ENCODE measurements around the gene ETV6. TPM values are rescaled to one million over a fixed set of nuclear protein-coding genes. Genes with fewer than 3 reads are reported as not detected.

ETV6 gene
- total and polyA plus RNA-seq, 9 of the 15 experiments (the other 6 are each of a cell fraction or from before 2014, with no cell fraction given), result 0.81 to 12.7 (median 4.1) TPM

DNA sequence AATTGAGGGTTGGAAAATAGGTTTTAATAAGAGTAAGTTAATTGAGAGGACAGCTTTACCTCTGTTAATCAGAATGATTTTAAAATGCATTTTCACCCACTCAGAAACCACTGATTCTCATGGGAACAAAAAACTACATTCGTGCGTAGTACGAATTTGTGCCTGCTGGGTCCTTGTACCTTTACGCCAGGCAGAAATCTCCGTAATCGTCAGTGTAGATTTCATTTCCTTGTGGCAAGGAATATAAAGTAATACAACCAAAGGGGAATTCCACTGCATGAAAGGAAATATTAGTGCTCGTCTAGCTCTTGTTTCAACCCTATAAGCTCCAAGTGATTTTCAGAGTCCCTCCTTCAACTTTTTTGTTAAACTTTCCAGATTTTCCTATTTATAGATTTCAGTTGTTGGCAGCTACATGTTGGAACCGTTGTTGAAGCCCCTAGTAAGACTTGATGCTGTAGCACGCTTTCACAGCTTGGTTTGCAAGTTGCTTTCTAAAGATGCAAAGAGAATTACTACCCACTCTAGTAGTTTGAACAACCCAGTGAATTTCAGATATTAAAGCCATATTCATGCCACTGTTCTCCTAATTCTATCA is 90.6 kb downstream of the ETV6 start:
- CTCF ChIA-PET (ENCODE audit: low intra/inter-chr PET ratio), result no interaction called here
- no TSS peak for BruUV-seq (replicated peaks)
- no peak overlapping the region for H2AFZ ChIP-seq (ENCODE audit: low read depth, low read length)
- H3K9me1 ChIP-seq (ENCODE audit: control insufficient read depth, insufficient read depth, low read length), result no peaks in the 10 kb centered on the region
- H4K20me1 ChIP-seq (replicated peaks; ENCODE audit: control insufficient read depth, insufficient read depth, low read length), result no peaks in the 10 kb centered on the region; the same call in 1 of the 2 replicates
- no peak for FAIRE-seq
- H3K27ac ChIP-seq (ENCODE audit: extremely low read depth, low read depth, low read length), result no peak overlapping the region
- H3K4me2 ChIP-seq (ENCODE audit: insufficient read depth, low read length), result no peak overlapping the region
- no peaks in the 10 kb centered on the region for H3K36me3 ChIP-seq (ENCODE audit: control insufficient read depth, insufficient read depth, low read length)
- H3K9me3 ChIP-seq (replicated peaks; ENCODE audit: control insufficient read depth, insufficient read depth, low read depth, low read length), result no peaks in the 10 kb centered on the region
- in situ Hi-C loops (cut with MboI) (no loop called here), intact Hi-C loops (cut with micrococcal nuclease) (loop anchor here (10.0 kb wide), 2 partner anchors 155 to 275 kb away; no protein-coding TSS in a partner anchor)
- no peak for ATAC-seq
- H3K4me3 ChIP-seq, result no peak overlapping the region
- H3K9ac ChIP-seq (ENCODE audit: insufficient read depth in 1 of 2, low read depth in 2 of 2, low read length in 2 of 2), result no peak overlapping the region
- 80% methylated on average over 9 of the region's 9 CpGs for WGBS (ENCODE audit: insufficient coverage, low coverage, missing lambda C conversion rate)
- H3K4me1 ChIP-seq (replicated peaks in 1 of 2; ENCODE audit: control insufficient read depth in 2 of 2, insufficient read depth in 2 of 2, low read length in 2 of 2), result no peaks in the 10 kb centered on the region
- no peaks in the 10 kb centered on the region; the same call in 2 of the 3 replicates for H3K79me2 ChIP-seq (ENCODE audit: control insufficient read depth, insufficient read depth, low read length)
- H3K27me3 ChIP-seq (ENCODE audit: control insufficient read depth in 2 of 2, insufficient read depth in 2 of 2, low read length in 2 of 2), result no peaks in the 10 kb centered on the region
- POLR2A ChIA-PET, result no interaction called here
- no peak for DNase-seq (ENCODE audit: extremely low read depth in 1 of 4, low spot score in 3 of 4)
- TF ChIP-seq CREM (IDR thresholded peaks at IDR 0.05; ENCODE audit: low read depth) (no peak), CBX8 (IDR thresholded peaks at IDR 0.05; ENCODE audit: borderline replicate concordance, extremely low read depth, low read depth, low read length, poor library complexity, severe bottlenecking) (no peak), YY1 (IDR thresholded peaks at IDR 0.05; ENCODE audit: borderline replicate concordance in 1 of 3, control insufficient read depth in 1 of 3, extremely low read depth in 1 of 3, insufficient read depth in 3 of 3, insufficient read length in 1 of 3, insufficient replicate concordance in 2 of 3, low read depth in 1 of 3, low read length in 2 of 3) (no peak), PHTF2 (CRISPR knock-in tag; IDR thresholded peaks at IDR 0.05) (no peak), CREB1 (IDR thresholded peaks at IDR 0.05) (no peak), CREB1 (CRISPR knock-in tag; IDR thresholded peaks at IDR 0.05) (no peak), SAP30 (IDR thresholded peaks at IDR 0.05; ENCODE audit: borderline replicate concordance, insufficient read depth, low read depth, low read length, poor library complexity, severe bottlenecking) (no peak), KLF13 (tag; IDR thresholded peaks at IDR 0.05; ENCODE audit: borderline replicate concordance, low read depth) (no peak), NELFE (IDR thresholded peaks at IDR 0.05; ENCODE audit: insufficient read depth, insufficient read length) (no peak), BMI1 (IDR thresholded peaks at IDR 0.05; ENCODE audit: low read length) (no peak), SP2 (IDR thresholded peaks at IDR 0.05; ENCODE audit: extremely low read depth, low read depth, low read length, poor library complexity, severe bottlenecking) (no peak), NFXL1 (CRISPR knock-in tag; IDR thresholded peaks at IDR 0.05) (no peak), SUPT5H (IDR thresholded peaks at IDR 0.05) (no peak), ZFP1 (CRISPR knock-in tag; IDR thresholded peaks at IDR 0.05) (no peak), ZNF324 (CRISPR knock-in tag; IDR thresholded peaks at IDR 0.05) (no peak)
- TF ChIP-seq, protein P1, sequence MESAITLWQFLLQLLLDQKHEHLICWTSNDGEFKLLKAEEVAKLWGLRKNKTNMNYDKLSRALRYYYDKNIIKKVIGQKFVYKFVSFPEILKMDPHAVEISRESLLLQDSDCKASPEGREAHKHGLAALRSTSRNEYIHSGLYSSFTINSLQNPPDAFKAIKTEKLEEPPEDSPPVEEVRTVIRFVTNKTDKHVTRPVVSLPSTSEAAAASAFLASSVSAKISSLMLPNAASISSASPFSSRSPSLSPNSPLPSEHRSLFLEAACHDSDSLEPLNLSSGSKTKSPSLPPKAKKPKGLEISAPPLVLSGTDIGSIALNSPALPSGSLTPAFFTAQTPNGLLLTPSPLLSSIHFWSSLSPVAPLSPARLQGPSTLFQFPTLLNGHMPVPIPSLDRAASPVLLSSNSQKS (CRISPR knock-in tag; IDR thresholded peaks at IDR 0.05), result no peak
- TF ChIP-seq, protein P2, sequence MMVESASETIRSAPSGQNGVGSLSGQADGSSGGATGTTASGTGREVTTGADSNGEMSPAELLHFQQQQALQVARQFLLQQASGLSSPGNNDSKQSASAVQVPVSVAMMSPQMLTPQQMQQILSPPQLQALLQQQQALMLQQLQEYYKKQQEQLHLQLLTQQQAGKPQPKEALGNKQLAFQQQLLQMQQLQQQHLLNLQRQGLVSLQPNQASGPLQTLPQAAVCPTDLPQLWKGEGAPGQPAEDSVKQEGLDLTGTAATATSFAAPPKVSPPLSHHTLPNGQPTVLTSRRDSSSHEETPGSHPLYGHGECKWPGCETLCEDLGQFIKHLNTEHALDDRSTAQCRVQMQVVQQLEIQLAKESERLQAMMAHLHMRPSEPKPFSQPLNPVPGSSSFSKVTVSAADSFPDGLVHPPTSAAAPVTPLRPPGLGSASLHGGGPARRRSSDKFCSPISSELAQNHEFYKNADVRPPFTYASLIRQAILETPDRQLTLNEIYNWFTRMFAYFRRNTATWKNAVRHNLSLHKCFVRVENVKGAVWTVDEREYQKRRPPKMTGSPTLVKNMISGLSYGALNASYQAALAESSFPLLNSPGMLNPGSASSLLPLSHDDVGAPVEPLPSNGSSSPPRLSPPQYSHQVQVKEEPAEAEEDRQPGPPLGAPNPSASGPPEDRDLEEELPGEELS (CRISPR knock-in tag; IDR thresholded peaks at IDR 0.05; ENCODE audit: borderline replicate concordance), result no peak
- TF ChIP-seq, protein P3, sequence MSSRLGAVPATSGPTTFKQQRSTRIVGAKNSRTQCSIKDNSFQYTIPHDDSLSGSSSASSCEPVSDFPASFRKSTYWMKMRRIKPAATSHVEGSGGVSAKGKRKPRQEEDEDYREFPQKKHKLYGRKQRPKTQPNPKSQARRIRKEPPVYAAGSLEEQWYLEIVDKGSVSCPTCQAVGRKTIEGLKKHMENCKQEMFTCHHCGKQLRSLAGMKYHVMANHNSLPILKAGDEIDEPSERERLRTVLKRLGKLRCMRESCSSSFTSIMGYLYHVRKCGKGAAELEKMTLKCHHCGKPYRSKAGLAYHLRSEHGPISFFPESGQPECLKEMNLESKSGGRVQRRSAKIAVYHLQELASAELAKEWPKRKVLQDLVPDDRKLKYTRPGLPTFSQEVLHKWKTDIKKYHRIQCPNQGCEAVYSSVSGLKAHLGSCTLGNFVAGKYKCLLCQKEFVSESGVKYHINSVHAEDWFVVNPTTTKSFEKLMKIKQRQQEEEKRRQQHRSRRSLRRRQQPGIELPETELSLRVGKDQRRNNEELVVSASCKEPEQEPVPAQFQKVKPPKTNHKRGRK (tag; IDR thresholded peaks at IDR 0.05), result no peak
